ENCODE results near the gene ERC2. TPM values are rescaled to one million over a fixed set of nuclear protein-coding genes. Genes with fewer than 3 reads are reported as not detected.

Gene ERC2
- total and polyA plus RNA-seq, 11 donors: 0.16 to 3.8 (median 1.6) TPM

- H3K9me3 ChIP-seq: no peaks in the 10 kb centered on the region
- peaks cover 0 to 22% (median 0%) of the 10 kb centered on the region in 9 donors for H3K27me3 ChIP-seq
- ATAC-seq: no peak
- intact Hi-C loops (cut with DNase I): no loop called here
- WGBS, 4 donors: 57 to 68% (median 65%) methylated on average over 11 of the region's 11 CpGs
- H3K4me3 ChIP-seq: no peak overlapping the region
- TF ChIP-seq CTCF (IDR thresholded peaks at IDR 0.05) (no peak), POLR2A (IDR thresholded peaks at IDR 0.05) (no peak)
- H3K27ac ChIP-seq: no peak overlapping the region
- no peaks in the 10 kb centered on the region for H3K36me3 ChIP-seq
- no peaks in the 10 kb centered on the region for H3K4me1 ChIP-seq
- DNase-seq: no peak
These were observed 781.6 kb downstream of the ERC2 start for GRCh38 chr3:55686426-55687254.

DNA sequence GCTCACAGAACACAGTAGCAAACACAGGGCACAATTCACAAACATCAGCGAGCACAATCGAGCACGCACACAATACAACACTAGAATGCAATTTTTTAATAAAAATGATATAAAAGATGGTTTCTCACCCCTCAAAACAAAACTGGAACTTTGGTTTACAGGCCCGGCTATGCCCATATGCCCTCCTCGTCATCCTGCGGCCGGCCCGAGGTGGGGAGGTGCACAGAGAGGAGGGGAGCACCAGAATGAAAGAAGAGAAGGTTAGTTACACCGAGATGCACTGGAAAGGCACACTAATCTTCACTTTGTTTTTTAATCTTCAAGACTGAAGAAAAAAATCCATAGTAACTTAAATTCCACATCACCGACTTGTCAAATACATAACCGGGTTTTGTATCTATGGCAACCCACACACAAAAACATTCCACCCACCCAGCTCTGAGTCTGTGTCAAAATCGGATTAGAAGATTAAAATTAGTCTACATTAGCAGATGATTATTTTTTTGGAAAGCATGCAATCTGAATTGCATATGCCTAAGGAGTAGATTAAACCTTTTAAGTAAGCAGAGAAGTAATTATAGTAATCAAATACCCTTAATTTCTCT lies 784.5 kb downstream of the ERC2 start:
- Histone ChIP-seq H3K27me3 (peaks cover 0 to 9% (median 0%) of the 10 kb centered on the region in 9 donors), H3K4me3 (no peak overlapping the region), H3K36me3 (no peaks in the 10 kb centered on the region), H3K27ac (no peak overlapping the region), H3K4me1 (no peaks in the 10 kb centered on the region), H3K9me3 (no peaks in the 10 kb centered on the region)
- ATAC-seq (no peak), DNase-seq (no peak)
- intact Hi-C loops (cut with DNase I): no loop called here
- TF ChIP-seq CTCF (IDR thresholded peaks at IDR 0.05) (no peak), POLR2A (IDR thresholded peaks at IDR 0.05) (no peak)
- 80 to 90% (median 85%) methylated on average over 12 of the region's 12 CpGs for WGBS, 4 donors

DNA sequence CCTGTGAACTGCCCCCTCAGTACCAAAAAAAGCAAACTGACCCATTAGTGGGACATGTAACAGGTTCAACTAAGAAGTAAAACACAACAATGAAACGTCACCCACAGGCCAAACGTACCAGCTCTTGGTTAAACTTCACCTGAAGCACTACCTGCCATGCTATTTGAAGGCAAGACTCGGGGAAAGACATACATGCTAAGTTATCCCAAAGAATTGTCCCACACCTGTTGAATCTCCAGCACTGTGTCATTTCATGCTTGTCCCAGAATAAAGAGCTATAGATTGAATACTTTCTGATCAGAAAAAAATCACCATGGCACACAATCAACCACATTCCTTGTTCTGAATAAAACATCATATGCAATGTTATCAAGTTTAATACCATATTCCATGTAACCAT lies 785.8 kb downstream of the ERC2 start:
- no peaks in the 10 kb centered on the region for H3K4me1 ChIP-seq
- TF ChIP-seq CTCF (IDR thresholded peaks at IDR 0.05) (no peak), POLR2A (IDR thresholded peaks at IDR 0.05) (no peak)
- no peaks in the 10 kb centered on the region for H3K27me3 ChIP-seq
- DNase-seq (no peak), ATAC-seq (no peak)
- no peak overlapping the region for H3K4me3 ChIP-seq
- no peak overlapping the region for H3K27ac ChIP-seq
- 77 to 86% (median 80%) methylated on average over 3 of the region's 3 CpGs for WGBS, 4 donors
- H3K9me3 ChIP-seq: no peaks in the 10 kb centered on the region
- intact Hi-C loops (cut with DNase I): no loop called here
- no peaks in the 10 kb centered on the region for H3K36me3 ChIP-seq

DNA sequence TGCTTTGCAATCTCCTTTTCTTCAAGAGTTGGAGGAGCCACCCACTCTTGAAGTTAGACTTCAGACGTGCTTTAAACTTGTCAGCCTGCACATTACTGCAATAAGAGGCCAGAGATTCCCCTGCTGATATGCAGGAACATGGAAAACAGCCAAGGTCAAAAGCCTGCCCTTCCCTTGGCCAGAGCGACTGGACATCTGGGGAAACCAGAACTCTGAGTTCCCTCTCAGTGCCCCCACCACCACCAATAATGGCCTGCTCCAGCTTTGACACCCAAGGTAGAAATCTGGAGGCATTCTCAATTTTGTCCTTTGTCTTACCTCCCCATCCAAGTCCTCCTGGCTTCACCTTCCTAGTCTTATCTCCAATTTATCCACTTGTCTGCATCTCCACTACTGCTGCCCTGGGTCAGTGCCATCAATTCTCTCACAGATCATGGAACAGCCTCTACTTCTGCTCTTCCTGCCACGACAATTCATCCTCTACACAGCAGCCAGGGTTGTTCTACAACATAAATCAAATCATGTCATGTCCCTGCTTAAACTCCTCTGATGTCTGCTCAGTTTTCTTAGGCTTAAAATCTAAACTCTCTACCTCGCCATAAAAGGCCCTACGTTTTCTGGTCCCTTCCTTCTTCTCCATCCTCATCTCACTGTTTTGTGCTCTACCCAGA lies 789.6 kb downstream of the ERC2 start:
- H3K27ac ChIP-seq: no peak overlapping the region
- no peak for ATAC-seq
- intact Hi-C loops (cut with DNase I): no loop called here

More for the DNA sequence above, 789.6 kb downstream of the ERC2 start:
- H3K9me3 ChIP-seq: no peaks in the 10 kb centered on the region
- no peaks in the 10 kb centered on the region for H3K36me3 ChIP-seq
- no peaks in the 10 kb centered on the region for H3K4me1 ChIP-seq
- no peaks in the 10 kb centered on the region for H3K27me3 ChIP-seq
- TF ChIP-seq POLR2A (IDR thresholded peaks at IDR 0.05) (no peak), CTCF (IDR thresholded peaks at IDR 0.05) (no peak)
- no peak overlapping the region for H3K4me3 ChIP-seq
- no peak for DNase-seq
- WGBS, 4 donors: 65 to 80% (median 74%) methylated on average over 5 of the region's 5 CpGs

Data from heart left ventricle (tissue), 16 donors.